ENCODE results near the gene HGFAC. TPM values are rescaled to one million over a fixed set of nuclear protein-coding genes. Genes with fewer than 3 reads are reported as not detected.
A peak's percentile ranks its signal among the peaks of the same experiment; 100 is the strongest.

HGFAC gene
- total and polyA plus RNA-seq, 2 of the 13 experiments (the other 11 are each of a cell fraction or from before 2014, with no cell fraction given), result 8.5 to 63.6 TPM

- CTCF ChIA-PET (ENCODE audit: low intra/inter-chr PET ratio, low total read pairs), result no interaction called here
These were observed 24.3 kb upstream of the HGFAC start for GRCh38 chr4:3417448-3417847.

GRCh38 chr4:3418029-3418762 is 23.6 kb upstream of the HGFAC start:
- Histone ChIP-seq H3K4me2 (ENCODE audit: low read depth, low read length) (no peak overlapping the region), H4K20me1 (ENCODE audit: insufficient read depth, low read length) (no peaks in the 10 kb centered on the region), H2AFZ (ENCODE audit: low read length) (no peak overlapping the region), H3K4me1 (ENCODE audit: insufficient read depth, low read length) (no peaks in the 10 kb centered on the region), H3K9ac (ENCODE audit: insufficient read depth, low read depth, low read length) (no peak overlapping the region), H3K79me2 (ENCODE audit: insufficient read depth, low read length) (no peaks in the 10 kb centered on the region), H3K27me3 (ENCODE audit: control insufficient read depth in 1 of 2, insufficient read depth in 2 of 2, low read length in 2 of 2) (no peaks in the 10 kb centered on the region), H3K9me3 (ENCODE audit: low read length) (no peaks in the 10 kb centered on the region), H3K27ac (ENCODE audit: extremely low read length, insufficient read depth, low read length) (no peak overlapping the region), H3K4me3 (replicated peaks in 1 of 3; ENCODE audit: insufficient read depth in 1 of 3, low read depth in 2 of 3, low read length in 3 of 3) (no peak overlapping the region), H3K36me3 (replicated peaks in 1 of 2; ENCODE audit: control insufficient read depth in 1 of 2, insufficient read depth in 2 of 2, low read length in 2 of 2) (peaks cover 12 to 54% of the 10 kb centered on the region in 2 experiments; a peak in 4 of 5 replicates)
- DNase-seq (ENCODE audit: low spot score) (no peak), ATAC-seq (peak; percentile 57), FAIRE-seq (no peak)
- 94% methylated on average over 12 of the region's 22 CpGs for WGBS (ENCODE audit: low lambda C conversion rate)
- ChIA-PET POLR2A (no interaction called here), CTCF (ENCODE audit: low intra/inter-chr PET ratio, low total read pairs) (no interaction called here)
- in situ Hi-C loops (cut with HindIII; ENCODE audit: extremely low pct_ligation_motif_present, low pct_unique_long_range_greater_than_20kb), result no loop called here
- intact Hi-C loops (cut with micrococcal nuclease; ENCODE audit: unreplicated experiment), result no loop called here
- BruUV-seq (replicated peaks), result no TSS peak
- TF ChIP-seq FOXP1 (IDR thresholded peaks at IDR 0.05) (no peak), FOXP1 (CRISPR knock-in tag; IDR thresholded peaks at IDR 0.05) (no peak), HNRNPL (IDR thresholded peaks at IDR 0.05; ENCODE audit: low read depth, low read length) (0 out of 2 replicates have a peak, but pooled peaks have one; percentile 29), MZF1 (CRISPR knock-in tag; IDR thresholded peaks at IDR 0.05; ENCODE audit: borderline replicate concordance) (no peak), CTCF (CRISPR knock-in tag; IDR thresholded peaks at IDR 0.05) (peak; percentile 60), ZNF12 (CRISPR knock-in tag; IDR thresholded peaks at IDR 0.05) (no peak), ZBTB25 (CRISPR knock-in tag; IDR thresholded peaks at IDR 0.05) (no peak)

More at GRCh38 chr4:3417448-3417847, 24.3 kb upstream of the HGFAC start:
- H3K9me3 ChIP-seq (ENCODE audit: low read length), result no peaks in the 10 kb centered on the region
- no peak overlapping the region for H3K4me2 ChIP-seq (ENCODE audit: low read depth, low read length)
- H2AFZ ChIP-seq (ENCODE audit: low read length), result no peak overlapping the region
- no peak overlapping the region for H3K9ac ChIP-seq (ENCODE audit: insufficient read depth, low read depth, low read length)
- no peak overlapping the region for H3K4me3 ChIP-seq (replicated peaks in 1 of 3; ENCODE audit: insufficient read depth in 1 of 3, low read depth in 2 of 3, low read length in 3 of 3)
- in situ Hi-C loops (cut with HindIII; ENCODE audit: extremely low pct_ligation_motif_present, low pct_unique_long_range_greater_than_20kb) (no loop called here), intact Hi-C loops (cut with micrococcal nuclease; ENCODE audit: unreplicated experiment) (no loop called here)
- POLR2A ChIA-PET, result no interaction called here
- peaks cover 2% of the 10 kb centered on the region for H3K79me2 ChIP-seq (ENCODE audit: insufficient read depth, low read length)
- ATAC-seq, result no peak
- TF ChIP-seq CENPT (CRISPR knock-in tag; IDR thresholded peaks at IDR 0.05; ENCODE audit: low read depth) (no peak), ZBTB33 (CRISPR knock-in tag; IDR thresholded peaks at IDR 0.05) (0 out of 2 replicates have a peak, but pooled peaks have one; percentile 42)
- TSS peak; percentile 43 for BruUV-seq (replicated peaks)
- peaks cover 10 to 47% of the 10 kb centered on the region in 2 experiments; a peak in 4 of 5 replicates for H3K36me3 ChIP-seq (replicated peaks in 1 of 2; ENCODE audit: control insufficient read depth in 1 of 2, insufficient read depth in 2 of 2, low read length in 2 of 2)
- no peak overlapping the region for H3K27ac ChIP-seq (ENCODE audit: extremely low read length, insufficient read depth, low read length)
- H4K20me1 ChIP-seq (ENCODE audit: insufficient read depth, low read length), result no peaks in the 10 kb centered on the region
- no peak for FAIRE-seq
- over 99% methylated on average over 17 of the region's 21 CpGs for WGBS (ENCODE audit: low lambda C conversion rate)
- no peak for DNase-seq (ENCODE audit: low spot score)
- H3K4me1 ChIP-seq (ENCODE audit: insufficient read depth, low read length), result no peaks in the 10 kb centered on the region
- no peaks in the 10 kb centered on the region for H3K27me3 ChIP-seq (ENCODE audit: control insufficient read depth in 1 of 2, insufficient read depth in 2 of 2, low read length in 2 of 2)

All from HepG2 (cell line).